Measurements from ENCODE around the gene PSMG3. TPM values are rescaled to one million over a fixed set of nuclear protein-coding genes. Genes with fewer than 3 reads are reported as not detected.

Gene PSMG3
- polyA plus RNA-seq, 2 of the 4 experiments (the other 2 are of a cell fraction) = 75.9 to 89.3 TPM

DNA sequence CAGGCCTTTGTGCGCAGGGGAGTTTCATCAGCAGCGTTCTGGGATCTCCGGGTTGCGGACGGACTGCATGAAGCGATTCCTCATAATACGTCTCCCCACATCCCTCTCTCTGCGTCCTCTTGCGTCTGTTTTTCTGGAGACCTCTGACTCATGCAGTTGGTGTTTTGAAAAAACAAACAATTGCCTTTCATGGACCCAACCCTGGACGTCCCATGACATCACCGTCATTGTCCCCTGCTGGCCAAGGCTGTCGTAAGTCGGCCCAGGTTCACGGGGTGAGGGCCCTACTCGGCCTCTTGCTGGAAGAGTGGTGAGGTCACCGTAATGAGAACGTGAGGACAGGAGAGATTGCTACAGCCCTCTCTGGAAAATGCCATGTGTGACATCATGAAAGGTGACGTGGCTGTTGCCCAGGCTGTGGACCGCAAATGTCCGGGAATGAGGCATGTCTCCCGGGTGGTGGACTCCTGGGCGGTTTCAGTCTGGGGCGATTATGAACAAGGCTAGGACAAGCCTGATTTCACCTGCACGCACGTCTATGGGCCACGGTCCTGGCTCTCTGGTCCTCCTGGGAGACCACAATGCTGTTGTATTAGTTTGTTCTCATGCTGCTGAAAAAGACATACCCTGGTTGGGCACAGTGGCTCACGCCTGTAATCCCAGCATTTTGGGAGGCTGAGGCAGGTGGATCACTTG is 49.1 kb downstream of the PSMG3 start (continued):
- TF ChIP-seq ZSCAN20 (CRISPR knock-in tag; IDR thresholded peaks at IDR 0.05) (peak; percentile 68; the same call in 1 of the 2 replicates), EP300 (IDR thresholded peaks at IDR 0.05) (peak; percentile 99 to 100), CHD4 (IDR thresholded peaks at IDR 0.05; ENCODE audit: borderline replicate concordance) (no peak), PHF8 (IDR thresholded peaks at IDR 0.05; ENCODE audit: borderline replicate concordance, low read depth) (no peak), RNF2 (IDR thresholded peaks at IDR 0.05; ENCODE audit: borderline replicate concordance, low read depth) (no peak), BHLHE40 (IDR thresholded peaks at IDR 0.05; ENCODE audit: low read depth, low read length) (peak; percentile 93), HOXA7 (CRISPR knock-in tag; IDR thresholded peaks at IDR 0.05) (peak; percentile 84; the same call in 1 of the 2 replicates), JUNB (IDR thresholded peaks at IDR 0.05) (peak; percentile 99), KDM5A (IDR thresholded peaks at IDR 0.05) (no peak), FOSL2 (IDR thresholded peaks at IDR 0.05) (peak; percentile 96), FOSL2 (CRISPR knock-in tag; IDR thresholded peaks at IDR 0.05) (peak; percentile 99), FOSB (CRISPR knock-in tag; IDR thresholded peaks at IDR 0.05) (peak; percentile 56), ZNF302 (CRISPR knock-in tag; IDR thresholded peaks at IDR 0.05) (peak; percentile 89), RCOR1 (IDR thresholded peaks at IDR 0.05; ENCODE audit: low read depth, low read length) (no peak), SREBF2 (IDR thresholded peaks at IDR 0.05) (no peak), POLR2A (IDR thresholded peaks at IDR 0.05; ENCODE audit: low read length) (no peak), ZFP36 (IDR thresholded peaks at IDR 0.05; ENCODE audit: borderline replicate concordance, partially characterized antibody) (no peak), RAD21 (conservative IDR thresholded peaks at IDR 0.05 in 1 of 2, IDR thresholded peaks at IDR 0.05 in 1 of 2) (peak; percentile 30 to 62), NFE2L2 (conservative IDR thresholded peaks at IDR 0.05; ENCODE audit: low read length) (no peak; the same call in 1 of the 2 replicates), HEYL (CRISPR knock-in tag; IDR thresholded peaks at IDR 0.05) (peak; percentile 85; the same call in 1 of the 2 replicates), SMC3 (IDR thresholded peaks at IDR 0.05) (peak; percentile 45; the same call in 1 of the 3 replicates), CBX2 (IDR thresholded peaks at IDR 0.05; ENCODE audit: borderline replicate concordance, low read depth) (no peak), TP53 (CRISPR knock-in tag; IDR thresholded peaks at IDR 0.05) (peak; percentile 49; the same call in 1 of the 2 replicates), NR3C1 (IDR thresholded peaks at IDR 0.05) (no peak; the same call in 2 of the 3 replicates), JUN (IDR thresholded peaks at IDR 0.05) (peak; percentile 99 to 100), HDAC2 (IDR thresholded peaks at IDR 0.05) (no peak), ESRRA (IDR thresholded peaks at IDR 0.05; ENCODE audit: borderline replicate concordance, low read length) (peak; percentile 60; the same call in 1 of the 2 replicates), HOXB13 (CRISPR knock-in tag; IDR thresholded peaks at IDR 0.05; ENCODE audit: low read depth) (peak; percentile 94), RARB (CRISPR knock-in tag; IDR thresholded peaks at IDR 0.05) (peak; percentile 99), CBX8 (IDR thresholded peaks at IDR 0.05) (no peak)
- TF ChIP-seq, protein P1, sequence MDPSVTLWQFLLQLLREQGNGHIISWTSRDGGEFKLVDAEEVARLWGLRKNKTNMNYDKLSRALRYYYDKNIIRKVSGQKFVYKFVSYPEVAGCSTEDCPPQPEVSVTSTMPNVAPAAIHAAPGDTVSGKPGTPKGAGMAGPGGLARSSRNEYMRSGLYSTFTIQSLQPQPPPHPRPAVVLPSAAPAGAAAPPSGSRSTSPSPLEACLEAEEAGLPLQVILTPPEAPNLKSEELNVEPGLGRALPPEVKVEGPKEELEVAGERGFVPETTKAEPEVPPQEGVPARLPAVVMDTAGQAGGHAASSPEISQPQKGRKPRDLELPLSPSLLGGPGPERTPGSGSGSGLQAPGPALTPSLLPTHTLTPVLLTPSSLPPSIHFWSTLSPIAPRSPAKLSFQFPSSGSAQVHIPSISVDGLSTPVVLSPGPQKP (IDR thresholded peaks at IDR 0.05; ENCODE audit: low read depth, low read length) = no peak
- TF ChIP-seq, protein P2, sequence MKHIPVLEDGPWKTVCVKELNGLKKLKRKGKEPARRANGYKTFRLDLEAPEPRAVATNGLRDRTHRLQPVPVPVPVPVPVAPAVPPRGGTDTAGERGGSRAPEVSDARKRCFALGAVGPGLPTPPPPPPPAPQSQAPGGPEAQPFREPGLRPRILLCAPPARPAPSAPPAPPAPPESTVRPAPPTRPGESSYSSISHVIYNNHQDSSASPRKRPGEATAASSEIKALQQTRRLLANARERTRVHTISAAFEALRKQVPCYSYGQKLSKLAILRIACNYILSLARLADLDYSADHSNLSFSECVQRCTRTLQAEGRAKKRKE (CRISPR knock-in tag; IDR thresholded peaks at IDR 0.05; ENCODE audit: low read depth) = 0 out of 2 replicates have a peak, but pooled peaks have one; percentile 37
- TF ChIP-seq, protein P3, sequence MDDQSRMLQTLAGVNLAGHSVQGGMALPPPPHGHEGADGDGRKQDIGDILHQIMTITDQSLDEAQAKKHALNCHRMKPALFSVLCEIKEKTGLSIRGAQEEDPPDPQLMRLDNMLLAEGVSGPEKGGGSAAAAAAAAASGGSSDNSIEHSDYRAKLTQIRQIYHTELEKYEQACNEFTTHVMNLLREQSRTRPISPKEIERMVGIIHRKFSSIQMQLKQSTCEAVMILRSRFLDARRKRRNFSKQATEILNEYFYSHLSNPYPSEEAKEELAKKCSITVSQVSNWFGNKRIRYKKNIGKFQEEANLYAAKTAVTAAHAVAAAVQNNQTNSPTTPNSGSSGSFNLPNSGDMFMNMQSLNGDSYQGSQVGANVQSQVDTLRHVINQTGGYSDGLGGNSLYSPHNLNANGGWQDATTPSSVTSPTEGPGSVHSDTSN (IDR thresholded peaks at IDR 0.05) = peak; percentile 82
- TF ChIP-seq, protein P4, sequence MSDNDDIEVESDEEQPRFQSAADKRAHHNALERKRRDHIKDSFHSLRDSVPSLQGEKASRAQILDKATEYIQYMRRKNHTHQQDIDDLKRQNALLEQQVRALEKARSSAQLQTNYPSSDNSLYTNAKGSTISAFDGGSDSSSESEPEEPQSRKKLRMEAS (IDR thresholded peaks at IDR 0.05) = peak; percentile 97
- TF ChIP-seq, protein P5, sequence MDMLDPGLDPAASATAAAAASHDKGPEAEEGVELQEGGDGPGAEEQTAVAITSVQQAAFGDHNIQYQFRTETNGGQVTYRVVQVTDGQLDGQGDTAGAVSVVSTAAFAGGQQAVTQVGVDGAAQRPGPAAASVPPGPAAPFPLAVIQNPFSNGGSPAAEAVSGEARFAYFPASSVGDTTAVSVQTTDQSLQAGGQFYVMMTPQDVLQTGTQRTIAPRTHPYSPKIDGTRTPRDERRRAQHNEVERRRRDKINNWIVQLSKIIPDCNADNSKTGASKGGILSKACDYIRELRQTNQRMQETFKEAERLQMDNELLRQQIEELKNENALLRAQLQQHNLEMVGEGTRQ (IDR thresholded peaks at IDR 0.05) = no peak
- TF ChIP-seq, protein P6, sequence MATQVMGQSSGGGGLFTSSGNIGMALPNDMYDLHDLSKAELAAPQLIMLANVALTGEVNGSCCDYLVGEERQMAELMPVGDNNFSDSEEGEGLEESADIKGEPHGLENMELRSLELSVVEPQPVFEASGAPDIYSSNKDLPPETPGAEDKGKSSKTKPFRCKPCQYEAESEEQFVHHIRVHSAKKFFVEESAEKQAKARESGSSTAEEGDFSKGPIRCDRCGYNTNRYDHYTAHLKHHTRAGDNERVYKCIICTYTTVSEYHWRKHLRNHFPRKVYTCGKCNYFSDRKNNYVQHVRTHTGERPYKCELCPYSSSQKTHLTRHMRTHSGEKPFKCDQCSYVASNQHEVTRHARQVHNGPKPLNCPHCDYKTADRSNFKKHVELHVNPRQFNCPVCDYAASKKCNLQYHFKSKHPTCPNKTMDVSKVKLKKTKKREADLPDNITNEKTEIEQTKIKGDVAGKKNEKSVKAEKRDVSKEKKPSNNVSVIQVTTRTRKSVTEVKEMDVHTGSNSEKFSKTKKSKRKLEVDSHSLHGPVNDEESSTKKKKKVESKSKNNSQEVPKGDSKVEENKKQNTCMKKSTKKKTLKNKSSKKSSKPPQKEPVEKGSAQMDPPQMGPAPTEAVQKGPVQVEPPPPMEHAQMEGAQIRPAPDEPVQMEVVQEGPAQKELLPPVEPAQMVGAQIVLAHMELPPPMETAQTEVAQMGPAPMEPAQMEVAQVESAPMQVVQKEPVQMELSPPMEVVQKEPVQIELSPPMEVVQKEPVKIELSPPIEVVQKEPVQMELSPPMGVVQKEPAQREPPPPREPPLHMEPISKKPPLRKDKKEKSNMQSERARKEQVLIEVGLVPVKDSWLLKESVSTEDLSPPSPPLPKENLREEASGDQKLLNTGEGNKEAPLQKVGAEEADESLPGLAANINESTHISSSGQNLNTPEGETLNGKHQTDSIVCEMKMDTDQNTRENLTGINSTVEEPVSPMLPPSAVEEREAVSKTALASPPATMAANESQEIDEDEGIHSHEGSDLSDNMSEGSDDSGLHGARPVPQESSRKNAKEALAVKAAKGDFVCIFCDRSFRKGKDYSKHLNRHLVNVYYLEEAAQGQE (IDR thresholded peaks at IDR 0.05) = no peak
- TF ChIP-seq, protein P7, sequence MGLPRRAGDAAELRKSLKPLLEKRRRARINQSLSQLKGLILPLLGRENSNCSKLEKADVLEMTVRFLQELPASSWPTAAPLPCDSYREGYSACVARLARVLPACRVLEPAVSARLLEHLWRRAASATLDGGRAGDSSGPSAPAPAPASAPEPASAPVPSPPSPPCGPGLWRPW (IDR thresholded peaks at IDR 0.05) = peak; percentile 88
